Measurements from ENCODE around the gene SERBP1.

DNA sequence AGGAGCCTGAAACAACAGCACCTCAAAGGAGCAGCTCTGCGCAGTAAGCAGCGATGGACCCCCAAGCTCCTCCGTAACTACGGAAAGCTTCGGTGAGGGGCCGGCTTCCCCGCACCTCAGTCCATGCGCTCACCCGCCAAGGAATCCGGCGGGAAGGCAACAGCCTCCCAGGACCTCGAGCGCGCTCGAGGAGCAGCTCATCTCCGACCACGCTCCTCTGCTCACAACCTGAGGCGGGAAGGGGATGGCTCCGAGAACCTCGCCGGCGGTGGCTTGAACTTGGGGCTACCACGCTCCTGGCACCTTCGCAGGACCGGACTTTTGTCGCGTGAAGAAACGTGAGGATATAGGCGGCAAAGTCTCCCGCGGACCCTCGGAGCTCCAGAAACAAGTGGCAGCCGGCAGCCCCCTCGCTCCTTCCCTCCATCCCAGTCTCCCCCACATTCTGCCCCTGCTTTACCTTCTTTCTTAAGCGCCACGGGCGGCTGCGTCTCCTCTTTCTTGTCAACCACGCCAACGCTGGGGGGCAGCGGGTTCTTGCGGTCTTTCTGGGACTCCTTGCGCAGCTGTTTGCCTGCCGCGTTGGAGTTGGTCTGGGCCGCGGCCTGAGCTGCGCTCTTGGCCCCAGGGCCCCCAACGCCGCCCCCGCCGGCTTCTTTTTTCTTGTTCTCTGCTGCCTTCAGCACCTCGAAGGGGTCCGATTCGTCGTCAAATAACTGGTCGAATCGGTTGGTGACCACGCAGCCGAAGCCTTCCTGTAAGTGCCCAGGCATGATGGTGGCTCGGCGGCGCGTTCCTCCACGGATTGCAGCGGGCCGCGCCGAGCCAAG is 459 bp downstream of the SERBP1 start:
- TF ChIP-seq, protein P1, sequence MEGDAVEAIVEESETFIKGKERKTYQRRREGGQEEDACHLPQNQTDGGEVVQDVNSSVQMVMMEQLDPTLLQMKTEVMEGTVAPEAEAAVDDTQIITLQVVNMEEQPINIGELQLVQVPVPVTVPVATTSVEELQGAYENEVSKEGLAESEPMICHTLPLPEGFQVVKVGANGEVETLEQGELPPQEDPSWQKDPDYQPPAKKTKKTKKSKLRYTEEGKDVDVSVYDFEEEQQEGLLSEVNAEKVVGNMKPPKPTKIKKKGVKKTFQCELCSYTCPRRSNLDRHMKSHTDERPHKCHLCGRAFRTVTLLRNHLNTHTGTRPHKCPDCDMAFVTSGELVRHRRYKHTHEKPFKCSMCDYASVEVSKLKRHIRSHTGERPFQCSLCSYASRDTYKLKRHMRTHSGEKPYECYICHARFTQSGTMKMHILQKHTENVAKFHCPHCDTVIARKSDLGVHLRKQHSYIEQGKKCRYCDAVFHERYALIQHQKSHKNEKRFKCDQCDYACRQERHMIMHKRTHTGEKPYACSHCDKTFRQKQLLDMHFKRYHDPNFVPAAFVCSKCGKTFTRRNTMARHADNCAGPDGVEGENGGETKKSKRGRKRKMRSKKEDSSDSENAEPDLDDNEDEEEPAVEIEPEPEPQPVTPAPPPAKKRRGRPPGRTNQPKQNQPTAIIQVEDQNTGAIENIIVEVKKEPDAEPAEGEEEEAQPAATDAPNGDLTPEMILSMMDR (IDR thresholded peaks at IDR 0.05) = no peak
- TF ChIP-seq POLR2A (IDR thresholded peaks at IDR 0.05) (peak in 1 of 2 donors; percentile 89), EP300 (IDR thresholded peaks at IDR 0.05) (no peak)
